MM.1S (cell line): Measurements from ENCODE around the gene SLC2A1.

Source experiments
- EZH2 ChIP-seq: fragments of 300-600 bp; sonication (generic); optimal IDR thresholded peaks from 2 replicates; pipeline ENCODE3; 2017; ENCODE audit warnings: low read depth, mild to moderate bottlenecking, antibody characterized with exemption, low read length, mixed read lengths
- EZH2phosphoT487 ChIP-seq: fragments of 300-600 bp; sonication (generic); IDR thresholded peaks from 2 replicates; pipeline ENCODE4 v1.6.1; 2018; ENCODE audit warnings: antibody characterized with exemption, low read length
- TF ChIP-seq, protein P1 (sequence below): fragments of 300-600 bp; sonication (generic); IDR thresholded peaks from 2 replicates; pipeline ENCODE4 v1.5.1; 2016; ENCODE audit warnings: antibody characterized with exemption, low read length, mixed read lengths

DNA sequence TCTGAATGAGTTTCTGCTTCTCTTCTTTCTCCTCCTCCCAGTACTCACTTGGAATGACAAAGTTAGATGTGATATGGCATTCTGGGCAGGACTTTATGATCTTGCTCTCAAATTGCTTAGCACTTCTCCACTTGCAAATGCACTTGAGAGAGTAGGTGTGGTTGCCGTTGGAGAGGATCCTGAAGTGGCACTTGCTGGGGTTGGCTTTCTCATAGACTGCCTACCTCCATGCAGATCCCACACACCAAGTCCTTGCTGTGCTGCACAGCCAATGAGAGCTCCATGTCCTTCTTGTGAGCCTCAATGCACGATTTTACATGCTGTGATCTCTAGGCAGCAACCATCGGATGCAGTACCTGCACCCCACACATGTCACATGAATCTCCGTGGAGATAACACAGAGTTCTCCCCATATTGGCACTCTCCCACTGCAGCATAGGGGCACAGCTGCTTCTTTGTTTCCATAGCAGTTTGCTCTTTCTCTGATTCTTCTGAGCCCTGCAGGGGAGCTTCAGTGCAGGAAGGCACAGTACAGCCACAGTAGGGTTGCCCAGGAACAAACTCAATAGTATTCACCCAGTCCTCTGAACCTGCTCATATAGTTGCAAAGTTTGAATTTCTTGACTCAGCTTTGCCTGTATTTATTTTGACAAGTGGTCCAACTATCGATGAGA, 67.1 kb downstream of the SLC2A1 start:
- TF ChIP-seq, protein P1, sequence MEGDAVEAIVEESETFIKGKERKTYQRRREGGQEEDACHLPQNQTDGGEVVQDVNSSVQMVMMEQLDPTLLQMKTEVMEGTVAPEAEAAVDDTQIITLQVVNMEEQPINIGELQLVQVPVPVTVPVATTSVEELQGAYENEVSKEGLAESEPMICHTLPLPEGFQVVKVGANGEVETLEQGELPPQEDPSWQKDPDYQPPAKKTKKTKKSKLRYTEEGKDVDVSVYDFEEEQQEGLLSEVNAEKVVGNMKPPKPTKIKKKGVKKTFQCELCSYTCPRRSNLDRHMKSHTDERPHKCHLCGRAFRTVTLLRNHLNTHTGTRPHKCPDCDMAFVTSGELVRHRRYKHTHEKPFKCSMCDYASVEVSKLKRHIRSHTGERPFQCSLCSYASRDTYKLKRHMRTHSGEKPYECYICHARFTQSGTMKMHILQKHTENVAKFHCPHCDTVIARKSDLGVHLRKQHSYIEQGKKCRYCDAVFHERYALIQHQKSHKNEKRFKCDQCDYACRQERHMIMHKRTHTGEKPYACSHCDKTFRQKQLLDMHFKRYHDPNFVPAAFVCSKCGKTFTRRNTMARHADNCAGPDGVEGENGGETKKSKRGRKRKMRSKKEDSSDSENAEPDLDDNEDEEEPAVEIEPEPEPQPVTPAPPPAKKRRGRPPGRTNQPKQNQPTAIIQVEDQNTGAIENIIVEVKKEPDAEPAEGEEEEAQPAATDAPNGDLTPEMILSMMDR: no peak
- TF ChIP-seq EZH2phosphoT487 (no peak), EZH2 (no peak)
